HG03558 (cell line): ENCODE results near the gene ZNF593OS.

ENCODE experiments used
- ATAC-seq: cut with Tn5 transposase; IDR thresholded peaks from one replicate; pipeline ENCODE4 v1.9.1; 2021; ENCODE audit warnings: moderate number of reproducible peaks; ENCODE audit not compliant: unreplicated experiment; ENCODE audit errors: extremely low read depth

The ZNF593OS gene

DNA sequence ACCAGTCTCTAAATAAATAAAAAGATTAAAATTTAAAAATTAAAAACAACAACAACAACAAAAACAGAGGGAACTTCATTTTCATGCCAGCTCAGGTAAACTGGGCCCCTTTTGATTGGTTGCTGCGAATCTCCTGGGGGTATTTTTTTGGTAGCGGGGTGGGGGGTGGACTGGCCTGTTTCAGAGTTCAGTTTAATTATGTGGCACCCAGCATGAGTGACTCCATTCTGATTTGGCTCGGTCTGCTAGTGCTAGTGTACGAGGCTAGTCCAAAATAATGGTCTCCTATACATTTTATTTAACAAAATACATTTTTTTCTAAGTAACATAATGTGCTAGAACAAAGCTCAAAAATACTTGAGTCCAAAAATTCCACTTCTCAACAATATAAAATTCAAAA, 41.9 kb downstream of the ZNF593OS start:
- no peak for ATAC-seq

DNA sequence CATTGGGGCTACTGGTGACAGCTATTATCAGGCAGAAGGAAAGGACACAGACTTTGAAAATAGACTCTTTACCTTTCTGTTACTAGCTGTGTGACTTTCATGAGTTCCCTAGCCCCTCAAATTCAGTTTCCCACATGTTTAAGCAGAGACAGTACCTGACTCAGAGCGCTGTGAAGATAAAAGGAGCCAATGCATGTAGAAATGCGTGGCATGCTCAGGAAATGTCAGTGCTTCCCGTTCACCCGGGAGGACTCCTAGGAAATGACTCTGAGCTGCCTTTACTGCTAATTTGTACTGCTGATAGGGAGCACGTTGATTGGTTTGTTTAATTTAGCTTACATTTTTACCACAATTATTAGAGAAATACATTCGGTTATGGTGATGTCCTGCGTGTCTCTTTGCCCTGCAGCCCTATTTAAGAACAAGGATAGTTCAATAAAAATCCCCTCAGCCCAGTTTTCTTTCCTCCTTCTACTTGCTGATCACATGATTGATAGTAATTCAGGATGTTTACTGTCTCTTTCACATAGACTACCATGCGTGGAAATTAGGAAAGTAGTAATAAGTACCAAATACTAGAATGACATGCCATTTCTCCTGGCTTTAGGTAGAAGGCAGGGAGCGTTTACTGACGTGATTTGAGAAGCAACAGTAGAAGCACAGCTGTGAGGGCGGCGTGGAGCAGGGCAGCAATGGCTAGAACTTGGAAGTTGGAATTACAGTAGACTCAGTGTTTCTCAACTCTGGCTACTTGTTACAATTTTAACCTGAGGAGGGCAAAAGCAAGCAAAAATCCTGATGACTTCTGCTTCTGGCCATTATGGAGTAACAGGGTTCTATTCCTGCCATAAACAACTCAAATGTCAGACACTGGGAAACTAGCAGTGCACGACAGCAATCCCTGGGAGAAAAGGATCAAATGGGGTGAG, 44.1 kb downstream of the ZNF593OS start:
- no peak for ATAC-seq

DNA sequence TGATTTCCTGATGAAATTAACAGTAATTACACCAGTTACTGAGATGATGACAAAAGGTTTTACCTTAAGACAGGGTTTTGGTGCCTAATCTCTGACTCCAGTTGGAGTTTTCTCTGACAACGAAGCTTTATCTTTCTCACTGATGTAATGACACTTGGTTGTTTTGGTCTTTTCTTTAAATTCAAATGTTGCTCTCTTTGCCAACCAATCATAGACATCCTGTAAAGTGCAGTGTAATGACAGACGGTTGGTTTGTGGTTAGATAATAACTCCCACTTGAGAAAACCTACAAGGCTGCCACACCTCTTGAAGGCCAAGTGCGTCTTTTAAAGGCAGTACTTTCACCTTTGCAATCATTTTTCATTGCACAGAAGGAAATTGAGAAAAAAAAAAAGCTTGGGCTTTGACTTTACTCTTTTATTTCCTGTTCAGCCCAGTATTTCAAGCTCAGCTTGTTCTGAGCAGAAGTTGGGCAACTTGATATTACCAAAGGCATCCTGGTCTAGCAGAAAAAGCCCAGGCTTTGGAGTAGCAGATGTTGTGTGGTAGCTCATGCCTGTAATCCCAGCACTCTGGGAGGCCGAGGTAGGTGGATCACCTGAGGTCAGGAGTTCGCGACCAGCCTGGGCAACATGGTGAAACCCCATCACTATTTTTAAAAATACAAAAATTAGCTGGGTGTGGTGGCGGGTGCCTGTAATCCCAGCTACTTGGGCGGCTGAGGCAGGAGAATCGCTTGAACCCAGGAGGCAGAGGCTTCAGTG, 45.1 kb downstream of the ZNF593OS start:
- ATAC-seq, result no peak

DNA sequence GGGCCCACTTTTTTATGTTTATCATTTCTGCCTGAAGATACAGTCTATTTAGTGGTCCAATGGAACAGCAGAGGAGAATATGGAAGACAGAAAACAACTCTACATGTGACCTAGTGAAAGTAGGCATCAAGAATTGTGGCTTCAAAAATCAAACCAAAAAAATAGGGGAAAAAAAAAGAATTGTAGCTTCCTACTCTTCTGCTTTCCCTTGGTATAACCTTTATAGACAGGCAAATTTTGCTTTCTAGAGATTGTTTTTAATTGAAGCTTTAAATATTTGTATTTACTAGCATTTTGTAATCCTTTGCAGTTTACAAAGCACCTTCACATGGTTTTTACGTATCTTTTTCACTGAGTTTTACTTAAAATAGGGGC, 45.7 kb downstream of the ZNF593OS start:
- no peak for ATAC-seq

DNA sequence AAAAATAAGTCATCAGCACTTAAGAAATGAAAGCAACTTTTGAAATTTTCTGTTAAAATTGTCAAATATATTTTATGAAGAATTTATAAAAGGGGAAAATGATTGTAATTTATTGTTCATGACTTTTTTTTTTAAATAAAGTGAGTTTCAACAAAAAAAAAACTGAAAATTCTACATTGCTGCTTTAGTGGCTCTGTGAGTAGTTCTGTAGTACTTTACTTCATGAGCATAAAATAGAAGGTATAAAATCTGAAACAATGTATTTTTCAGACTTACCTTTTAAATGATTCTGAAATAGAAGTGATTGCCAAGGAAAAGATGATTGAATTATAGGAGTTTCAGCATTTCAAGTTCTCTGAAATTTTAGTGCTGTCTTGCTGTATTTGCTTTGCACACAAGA, 46.2 kb downstream of the ZNF593OS start:
- no peak for ATAC-seq

DNA sequence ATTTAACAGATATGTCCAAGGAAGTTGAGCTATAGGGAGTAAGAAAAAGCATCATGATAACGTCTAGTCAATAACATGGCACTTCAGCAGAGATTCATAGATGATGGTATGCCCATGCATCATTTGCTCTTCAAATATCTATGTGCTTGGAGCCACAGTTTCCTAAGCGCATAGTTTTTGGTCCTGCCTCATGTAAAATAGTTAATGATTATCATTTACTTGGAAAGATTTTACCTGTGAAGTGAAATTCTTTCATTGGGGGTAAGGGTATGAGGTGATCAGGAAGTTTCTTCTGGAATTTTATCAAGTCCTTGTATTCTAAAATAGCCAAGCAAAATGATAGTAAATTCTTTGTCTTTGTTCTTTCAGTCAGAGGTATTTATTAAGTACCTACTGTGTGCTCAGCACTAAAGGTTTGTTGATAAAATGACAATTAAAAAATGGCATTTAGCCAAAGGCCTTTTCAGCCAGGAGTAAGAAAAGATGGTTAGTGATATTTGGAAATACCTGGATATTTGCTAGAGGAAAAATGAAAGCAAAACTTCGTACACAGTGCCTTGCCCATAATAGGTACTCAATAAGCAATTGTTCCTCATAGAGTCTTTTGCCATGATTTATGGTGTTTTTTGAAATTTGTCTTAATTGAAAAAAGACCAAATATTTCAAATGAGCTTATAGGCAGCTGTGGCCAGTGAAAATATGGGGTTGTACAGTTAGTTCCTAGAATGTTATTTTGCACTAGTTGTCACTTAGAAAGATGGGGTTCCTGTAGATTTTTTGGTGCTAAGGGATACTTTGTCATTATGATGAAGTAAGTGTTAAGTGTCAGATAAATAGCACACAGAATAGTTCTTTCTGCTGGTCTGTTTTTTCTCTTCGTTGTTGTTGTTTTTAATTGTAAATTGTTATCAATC, 47.0 kb downstream of the ZNF593OS start:
- ATAC-seq, result no peak

DNA sequence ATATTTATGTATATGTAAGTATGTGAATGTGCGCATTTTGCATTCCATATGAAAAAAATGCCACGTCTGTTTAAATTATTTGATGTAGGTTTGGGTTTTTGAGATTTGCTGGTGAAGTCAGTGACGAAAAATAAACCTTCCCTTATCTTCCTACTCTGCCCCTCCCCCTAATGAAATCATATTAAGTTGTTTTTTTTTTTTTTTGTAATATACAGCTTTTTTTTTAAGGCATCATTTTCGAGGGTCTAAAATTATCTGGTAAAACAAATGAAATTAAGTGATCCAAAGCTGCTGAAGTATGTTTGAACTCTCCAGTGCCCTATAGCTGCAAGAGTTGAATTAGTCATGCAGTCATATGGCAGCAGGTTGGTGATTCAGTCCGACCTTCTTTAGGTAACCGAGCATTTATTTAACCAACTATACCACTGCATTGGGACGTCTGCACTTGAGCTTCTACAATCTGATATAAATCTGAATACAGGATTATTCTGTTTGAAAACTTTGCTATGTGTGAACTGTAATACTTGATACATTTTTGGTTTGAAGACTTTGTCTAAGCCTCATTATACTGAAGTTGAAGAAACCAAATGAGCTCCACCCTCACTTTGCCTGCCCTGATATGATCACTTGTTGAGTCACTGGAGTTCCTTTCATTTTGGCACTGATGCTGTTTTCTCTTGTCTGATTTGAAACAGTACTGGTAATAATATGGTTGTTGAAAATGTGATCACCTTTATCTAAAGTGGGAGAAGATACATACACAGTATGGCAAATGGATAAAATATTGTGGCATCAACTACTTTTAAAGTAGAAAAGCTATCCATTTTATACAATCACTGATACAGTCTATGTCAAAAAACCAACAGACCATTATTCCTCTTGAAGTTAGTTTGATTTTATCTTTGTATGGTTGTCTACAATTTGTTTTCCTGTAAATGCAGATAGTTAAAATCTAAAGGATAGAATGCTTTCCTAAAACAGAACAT, 48.4 kb downstream of the ZNF593OS start:
- no peak for ATAC-seq

DNA sequence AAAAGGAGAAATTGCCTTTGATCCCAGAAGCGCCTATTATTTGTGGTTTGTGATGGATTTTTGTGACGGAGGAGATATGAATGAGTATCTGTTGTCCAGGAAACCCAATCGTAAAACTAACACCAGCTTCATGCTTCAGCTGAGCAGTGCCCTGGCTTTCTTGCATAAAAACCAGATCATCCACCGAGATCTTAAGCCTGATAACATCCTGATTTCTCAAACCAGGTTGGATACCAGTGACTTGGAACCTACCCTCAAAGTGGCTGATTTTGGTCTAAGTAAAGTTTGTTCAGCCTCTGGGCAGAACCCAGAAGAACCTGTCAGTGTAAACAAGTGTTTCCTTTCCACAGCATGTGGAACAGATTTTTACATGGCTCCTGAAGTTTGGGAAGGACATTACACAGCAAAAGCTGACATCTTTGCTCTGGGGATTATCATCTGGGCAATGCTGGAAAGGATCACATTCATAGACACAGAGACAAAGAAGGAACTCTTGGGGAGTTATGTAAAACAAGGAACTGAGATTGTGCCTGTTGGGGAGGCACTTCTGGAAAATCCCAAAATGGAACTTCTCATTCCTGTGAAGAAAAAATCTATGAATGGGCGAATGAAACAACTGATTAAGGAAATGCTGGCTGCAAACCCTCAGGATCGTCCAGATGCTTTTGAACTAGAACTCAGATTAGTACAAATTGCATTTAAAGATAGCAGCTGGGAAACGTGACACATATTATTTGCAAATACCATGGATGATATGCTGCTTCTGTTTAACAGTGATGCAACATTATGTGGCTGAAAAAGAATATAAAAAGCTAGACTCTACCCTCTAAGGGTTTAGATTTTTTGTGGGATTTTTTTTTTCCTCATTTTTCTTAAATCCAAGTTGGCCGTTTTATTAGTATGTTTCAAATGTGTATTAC, 49.5 kb downstream of the ZNF593OS start:
- no peak for ATAC-seq

DNA sequence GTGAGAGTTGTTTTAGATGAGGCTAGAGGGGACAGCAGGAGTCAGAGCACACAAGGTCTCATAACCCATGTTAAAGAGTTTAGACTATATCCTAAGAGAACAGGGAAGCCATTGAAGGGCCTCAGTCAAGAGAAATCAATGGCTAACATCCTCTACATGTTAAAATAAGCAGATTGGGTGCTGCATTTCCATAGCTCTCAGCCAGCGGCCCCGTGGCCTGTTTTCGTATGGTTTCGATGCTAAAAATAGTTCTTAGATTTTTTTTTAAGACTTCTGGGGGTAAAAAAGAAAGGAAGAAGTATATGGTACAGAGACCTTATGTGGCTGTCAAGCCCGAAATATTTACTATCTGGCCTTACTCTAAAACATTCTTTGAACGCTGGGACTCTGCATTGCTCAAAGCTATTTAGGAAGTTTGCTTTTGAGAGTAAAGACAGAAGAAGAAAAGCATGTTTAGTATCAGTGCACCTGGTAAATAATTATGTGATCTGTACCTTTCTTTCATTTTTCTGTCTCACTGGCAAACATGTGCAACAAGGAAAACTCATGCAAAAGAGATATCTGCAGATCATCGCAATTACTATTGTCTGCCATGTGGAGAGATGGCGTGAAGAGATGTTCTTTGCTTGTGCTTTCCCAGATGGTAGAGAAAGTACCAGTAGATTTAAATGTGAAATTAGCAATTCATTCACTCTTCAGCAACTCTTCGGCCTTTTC, 51.6 kb downstream of the ZNF593OS start:
- no peak for ATAC-seq
